K562 (cell line): ENCODE data around the gene FHIT. TPM values are rescaled to one million over a fixed set of nuclear protein-coding genes. Genes with fewer than 3 reads are reported as not detected.

Experiments used
- ATAC-seq: fragments of 200-7000 bp; cut with Tn5 transposase; 3 replicates; pipeline ENCODE4 v1.9.1; 2020; ENCODE audit warnings: moderate library complexity
- BruUV-seq: library from RNA; stranded (reverse); fragments of 400-500 nt; replicated peaks from 2 replicates; lab custom pipeline; 2021; lab: Mats Ljungman, UMichigan
- CTCF ChIA-PET: fragments of 300-600 bp; formaldehyde crosslinking; extraction: SDS; loops from one replicate; lab custom pipeline; 2021; ENCODE audit warnings: low intra/inter-chr PET ratio; lab: Yijun Ruan, JAX
- POLR2A ChIA-PET: fragments of 300-600, 350-650 bp; sonication (Branson Sonifier 250); formaldehyde crosslinking; extraction: SDS; loops from one replicate; lab custom pipeline; 2021; ENCODE audit warnings: antibody characterized with exemption, inconsistent platforms; lab: Yijun Ruan, JAX
- DNase-seq, 4 experiments: peaks; one replicate each; pipeline versions ENCODE4 v3.0.0 to v3.0.0-alpha.2; 2011 to 2018; ENCODE audit warnings: low spot score in 3 of 4, mixed read lengths in 3 of 4; ENCODE audit errors: extremely low read depth in 1 of 4
- FAIRE-seq: peaks from 2 replicates; lab custom pipeline; 2011; peaks lifted over from hg19 to GRCh38; lab: Jason Lieb, UNC
- H2AFZ ChIP-seq: 2 replicates; pipeline ENCODE4 v1.6.0; 2011; ENCODE audit warnings: low read depth, low read length, control low read depth, inconsistent platforms
- H3K27ac ChIP-seq: fragments of 200-600 bp; 3 replicates; pipeline ENCODE4 v1.8.0; 2011; ENCODE audit warnings: low read depth, mild to moderate bottlenecking, control low read depth, inconsistent platforms, low read length, moderate library complexity, mixed read lengths; ENCODE audit errors: extremely low read depth
- H3K27me3 ChIP-seq, 2 experiments: fragments of 300-600 bp in 1 of 2; 2 replicates in 1 of 2; 3 replicates in 1 of 2; pipeline versions ENCODE4 v1.6.0 to v1.8.0; 2011; ENCODE audit warnings: inconsistent platforms in 2 of 2, low read length in 2 of 2, mild to moderate bottlenecking in 1 of 2, mixed read lengths in 1 of 2, moderate library complexity in 1 of 2; ENCODE audit not compliant: control insufficient read depth in 2 of 2, insufficient read depth in 2 of 2
- H3K36me3 ChIP-seq: fragments of 300-600 bp; 3 replicates; pipeline ENCODE4 v1.8.0; 2011; ENCODE audit warnings: mild to moderate bottlenecking, low read length, inconsistent platforms; ENCODE audit not compliant: control insufficient read depth, insufficient read depth
- H3K4me1 ChIP-seq, 2 experiments: fragments of 200-600 bp in 1 of 2; replicated peaks in 1 of 2; 2 replicates in 1 of 2; 3 replicates in 1 of 2; pipeline versions ENCODE4 v1.5.1 to v1.8.0; 2011; ENCODE audit warnings: inconsistent platforms in 2 of 2, low read length in 2 of 2, mild to moderate bottlenecking in 1 of 2, mixed read lengths in 1 of 2, moderate library complexity in 1 of 2; ENCODE audit not compliant: control insufficient read depth in 2 of 2, insufficient read depth in 2 of 2
- H3K4me2 ChIP-seq: 2 replicates; pipeline ENCODE4 v1.6.1; 2011; ENCODE audit warnings: low read length, control low read depth, inconsistent platforms, mixed read lengths; ENCODE audit not compliant: insufficient read depth
- H3K4me3 ChIP-seq: fragments of 200-600 bp; sonication (generic), shearing (Covaris generic); 2 replicates; pipeline ENCODE4 v1.5.1; 2016; ENCODE audit warnings: control low read depth, inconsistent platforms
- H3K79me2 ChIP-seq: fragments of 200-600 bp; 3 replicates; pipeline ENCODE4 v1.8.0; 2011; ENCODE audit warnings: low read length, inconsistent platforms; ENCODE audit not compliant: control insufficient read depth, insufficient read depth
- H3K9ac ChIP-seq, 2 experiments: 2 replicates each; pipeline versions ENCODE4 v1.6.0 to v1.6.1; 2011; ENCODE audit warnings: low read depth in 2 of 2, low read length in 2 of 2, control low read depth in 1 of 2, inconsistent platforms in 1 of 2, mild to moderate bottlenecking in 1 of 2, mixed read lengths in 1 of 2; ENCODE audit not compliant: insufficient read depth in 1 of 2
- H3K9me1 ChIP-seq: one replicate; pipeline ENCODE4 v1.6.0; 2011; ENCODE audit warnings: inconsistent platforms, mild to moderate bottlenecking, low read length, moderate library complexity; ENCODE audit not compliant: control insufficient read depth, insufficient read depth
- H3K9me3 ChIP-seq: replicated peaks from 2 replicates; pipeline ENCODE4 v1.5.1; 2011; ENCODE audit warnings: low read depth, low read length, inconsistent platforms; ENCODE audit not compliant: control insufficient read depth, insufficient read depth
- H4K20me1 ChIP-seq: replicated peaks from 2 replicates; pipeline ENCODE4 v1.6.1; 2011; ENCODE audit warnings: low read length, inconsistent platforms, mixed read lengths; ENCODE audit not compliant: control insufficient read depth, insufficient read depth
- FOSL1 ChIP-seq: fragments of 200-800 bp; sonication (Bioruptor generic); conservative IDR thresholded peaks from 2 replicates; pipeline ENCODE4 v1.6.1; 2016; ENCODE audit warnings: missing genetic modification characterization, missing compliant biosample characterization
- FOXJ2 ChIP-seq: fragments of 200-800 bp; sonication (Bioruptor generic); IDR thresholded peaks from 2 replicates; pipeline ENCODE4 v1.6.1; 2016; ENCODE audit warnings: missing genetic modification characterization, missing compliant biosample characterization
- HIVEP1 ChIP-seq: fragments of 250-450 bp; sonication (Bioruptor Pico); IDR thresholded peaks from 2 replicates; pipeline ENCODE4 v1.4.0; 2020; ENCODE audit warnings: mild to moderate bottlenecking
- IRF9 ChIP-seq: fragments of 450-650 bp; IDR thresholded peaks from 2 replicates; pipeline ENCODE4 v1.6.1; 2016; ENCODE audit warnings: missing biosample characterization, missing genetic modification characterization
- PHF21A ChIP-seq: fragments of 450-650 bp; IDR thresholded peaks from 2 replicates; pipeline ENCODE4 v1.6.1; 2017; ENCODE audit warnings: low read depth, borderline replicate concordance
- THRAP3 ChIP-seq: fragments of 450-650 bp; IDR thresholded peaks from 2 replicates; pipeline ENCODE4 v1.6.1; 2016; ENCODE audit warnings: mild to moderate bottlenecking, inconsistent platforms, borderline replicate concordance
- ZBTB17 ChIP-seq: fragments of 450-650 bp; formaldehyde crosslinking; IDR thresholded peaks from 2 replicates; pipeline ENCODE4 v1.4.0; 2020; ENCODE audit warnings: mild to moderate bottlenecking
- ZNF436 ChIP-seq: fragments of 250-450, 450-650 bp; sonication (Bioruptor Pico); formaldehyde crosslinking; IDR thresholded peaks from 2 replicates; pipeline ENCODE4 v1.7.0; 2020; ENCODE audit warnings: mild to moderate bottlenecking
- WGBS: fragments of 100-300 bp; shearing (Covaris generic); methylation state at CpG from one replicate; pipeline ENCODE4 v1.1.6; 2016; ENCODE audit warnings: low coverage, mixed read lengths; ENCODE audit not compliant: insufficient coverage; ENCODE audit errors: missing lambda C conversion rate; 5-methylcytosine and 5-hydroxymethylcytosine counted together
- in situ Hi-C: fragments of 300-500 bp; cut with MboI; formaldehyde crosslinking; loops from 4 replicates; pipeline ENCODE4 v1.15.0; 2018; ENCODE audit warnings: inconsistent platforms, mixed read lengths
- intact Hi-C: fragments of 100-400 bp; cut with micrococcal nuclease; formaldehyde crosslinking; loops from 2 replicates; pipeline ENCODE4 v1.14.2; 2022
- polyA plus RNA-seq, 8 experiments: library from polyadenylated mRNA; depleted of rRNA in 4 of 8; stranded (reverse) in 5 of 8; unstranded in 3 of 8; fragments of >200 nt; fragmentation: Nextera tagmentation in 2 of 8; fragmentation: Illumina TruSeq in 1 of 8; extraction: Ambion mirVana in 2 of 8; extraction: Trizol in 1 of 8; gene quantifications; 2 replicates each; pipeline versions ENCODE4 v1.2.1 to v1.2.3, GENCODE V29; 2011 to 2014; ENCODE audit warnings: inconsistent platforms in 1 of 8, missing spikeins in 1 of 8
- total RNA-seq, 7 experiments: library from RNA; depleted of rRNA in 6 of 7; stranded (reverse); fragments of >200 nt in 6 of 7; fragmentation: Illumina TruSeq in 2 of 7; extraction: Trizol in 2 of 7; gene quantifications; 2 replicates each; pipeline versions ENCODE4 v1.2.1 to v1.2.3, GENCODE V29; 2011 to 2021; ENCODE audit warnings: low replicate concordance in 1 of 7
- TF ChIP-seq, protein P1 (sequence below): fragments of 250-450 bp; sonication (Bioruptor Pico); IDR thresholded peaks from 2 replicates; pipeline ENCODE4 v1.9.0; 2021; ENCODE audit warnings: mild to moderate bottlenecking, inconsistent platforms

The FHIT gene
- total and polyA plus RNA-seq, 9 of the 15 experiments (the other 6 are each of a cell fraction or from before 2014, with no cell fraction given) = 1.7 to 9.1 (median 4.3) TPM

GRCh38 chr3:59777667-59778077 lies 1473.6 kb downstream of the FHIT start:
- no peak for TF ChIP-seq THRAP3
- TF ChIP-seq PHF21A = no peak
- no peak for TF ChIP-seq IRF9
- TF ChIP-seq ZNF436 (CRISPR knock-in tag) = no peak
- no peak for TF ChIP-seq HIVEP1 (CRISPR knock-in tag)
- TF ChIP-seq FOSL1 (tag) = no peak
- no peak for TF ChIP-seq ZBTB17
- TF ChIP-seq, protein P1, sequence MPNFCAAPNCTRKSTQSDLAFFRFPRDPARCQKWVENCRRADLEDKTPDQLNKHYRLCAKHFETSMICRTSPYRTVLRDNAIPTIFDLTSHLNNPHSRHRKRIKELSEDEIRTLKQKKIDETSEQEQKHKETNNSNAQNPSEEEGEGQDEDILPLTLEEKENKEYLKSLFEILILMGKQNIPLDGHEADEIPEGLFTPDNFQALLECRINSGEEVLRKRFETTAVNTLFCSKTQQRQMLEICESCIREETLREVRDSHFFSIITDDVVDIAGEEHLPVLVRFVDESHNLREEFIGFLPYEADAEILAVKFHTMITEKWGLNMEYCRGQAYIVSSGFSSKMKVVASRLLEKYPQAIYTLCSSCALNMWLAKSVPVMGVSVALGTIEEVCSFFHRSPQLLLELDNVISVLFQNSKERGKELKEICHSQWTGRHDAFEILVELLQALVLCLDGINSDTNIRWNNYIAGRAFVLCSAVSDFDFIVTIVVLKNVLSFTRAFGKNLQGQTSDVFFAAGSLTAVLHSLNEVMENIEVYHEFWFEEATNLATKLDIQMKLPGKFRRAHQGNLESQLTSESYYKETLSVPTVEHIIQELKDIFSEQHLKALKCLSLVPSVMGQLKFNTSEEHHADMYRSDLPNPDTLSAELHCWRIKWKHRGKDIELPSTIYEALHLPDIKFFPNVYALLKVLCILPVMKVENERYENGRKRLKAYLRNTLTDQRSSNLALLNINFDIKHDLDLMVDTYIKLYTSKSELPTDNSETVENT = no peak
- no peak for TF ChIP-seq FOXJ2
- TF ChIP-seq, all 486 proteins: peak for 0
- H3K9me1 ChIP-seq = no peaks in the 10 kb centered on the region
- in situ Hi-C loops (no loop called here), intact Hi-C loops (no loop called here)
- H2AFZ ChIP-seq = no peak overlapping the region
- no peak overlapping the region for H3K4me2 ChIP-seq
- POLR2A ChIA-PET = no interaction called here
- DNase-seq (no peak), ATAC-seq (no peak), FAIRE-seq (no peak)
- H3K4me3 ChIP-seq = no peak overlapping the region
- H3K4me1 ChIP-seq = no peaks in the 10 kb centered on the region
- no CpG with 5 or more reads among the region's 3 CpGs for WGBS
- H3K27ac ChIP-seq = no peak overlapping the region
- BruUV-seq = no TSS peak
- no peaks in the 10 kb centered on the region for H3K27me3 ChIP-seq
- CTCF ChIA-PET = no interaction called here
- no peaks in the 10 kb centered on the region for H3K9me3 ChIP-seq
- no peaks in the 10 kb centered on the region for H4K20me1 ChIP-seq
- no peak overlapping the region for H3K9ac ChIP-seq
- H3K36me3 ChIP-seq = no peaks in the 10 kb centered on the region
- no peaks in the 10 kb centered on the region for H3K79me2 ChIP-seq
